Measurements from ENCODE around the gene PRDM11. TPM values are rescaled to one million over a fixed set of nuclear protein-coding genes. Genes with fewer than 3 reads are reported as not detected.

PRDM11 gene
- total RNA-seq, 1 donor from 2014 or later: 24.0 TPM

DNA sequence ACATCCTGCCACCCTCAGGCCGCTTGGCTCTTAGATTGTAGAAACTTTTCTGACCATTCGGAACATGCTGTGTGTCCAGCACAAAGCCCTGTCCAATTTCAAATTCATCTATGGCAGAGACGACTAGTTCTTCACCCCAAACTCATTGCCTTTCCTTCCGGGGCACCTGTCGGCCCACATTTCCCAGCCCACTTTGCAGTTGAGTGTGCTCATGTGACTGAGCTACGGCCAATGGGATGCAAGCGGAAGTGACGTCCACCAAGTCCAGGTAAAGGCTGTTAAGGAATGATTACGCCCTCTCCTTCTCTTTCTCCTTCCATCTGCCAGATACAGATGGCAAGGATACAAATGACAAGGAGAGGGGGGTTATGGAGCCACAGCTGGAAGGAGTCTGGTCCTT, 107.2 kb downstream of the PRDM11 start:
- peaks cover 3% of the 10 kb centered on the region for H3K27me3 Mint-ChIP-seq
- H3K36me3 Mint-ChIP-seq: no peaks in the 10 kb centered on the region
- no peak overlapping the region for H3K4me3 Mint-ChIP-seq
- no peak overlapping the region for H3K27ac Mint-ChIP-seq
- H3K9me3 Mint-ChIP-seq: no peaks in the 10 kb centered on the region
- DNase-seq (ENCODE audit: extremely low spot score, unreplicated experiment): no peak
- no peaks in the 10 kb centered on the region for H3K4me1 Mint-ChIP-seq (ENCODE audit: unreplicated experiment)
- TF ChIP-seq, protein P1, sequence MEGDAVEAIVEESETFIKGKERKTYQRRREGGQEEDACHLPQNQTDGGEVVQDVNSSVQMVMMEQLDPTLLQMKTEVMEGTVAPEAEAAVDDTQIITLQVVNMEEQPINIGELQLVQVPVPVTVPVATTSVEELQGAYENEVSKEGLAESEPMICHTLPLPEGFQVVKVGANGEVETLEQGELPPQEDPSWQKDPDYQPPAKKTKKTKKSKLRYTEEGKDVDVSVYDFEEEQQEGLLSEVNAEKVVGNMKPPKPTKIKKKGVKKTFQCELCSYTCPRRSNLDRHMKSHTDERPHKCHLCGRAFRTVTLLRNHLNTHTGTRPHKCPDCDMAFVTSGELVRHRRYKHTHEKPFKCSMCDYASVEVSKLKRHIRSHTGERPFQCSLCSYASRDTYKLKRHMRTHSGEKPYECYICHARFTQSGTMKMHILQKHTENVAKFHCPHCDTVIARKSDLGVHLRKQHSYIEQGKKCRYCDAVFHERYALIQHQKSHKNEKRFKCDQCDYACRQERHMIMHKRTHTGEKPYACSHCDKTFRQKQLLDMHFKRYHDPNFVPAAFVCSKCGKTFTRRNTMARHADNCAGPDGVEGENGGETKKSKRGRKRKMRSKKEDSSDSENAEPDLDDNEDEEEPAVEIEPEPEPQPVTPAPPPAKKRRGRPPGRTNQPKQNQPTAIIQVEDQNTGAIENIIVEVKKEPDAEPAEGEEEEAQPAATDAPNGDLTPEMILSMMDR (conservative IDR thresholded peaks at IDR 0.05): no peak

DNA sequence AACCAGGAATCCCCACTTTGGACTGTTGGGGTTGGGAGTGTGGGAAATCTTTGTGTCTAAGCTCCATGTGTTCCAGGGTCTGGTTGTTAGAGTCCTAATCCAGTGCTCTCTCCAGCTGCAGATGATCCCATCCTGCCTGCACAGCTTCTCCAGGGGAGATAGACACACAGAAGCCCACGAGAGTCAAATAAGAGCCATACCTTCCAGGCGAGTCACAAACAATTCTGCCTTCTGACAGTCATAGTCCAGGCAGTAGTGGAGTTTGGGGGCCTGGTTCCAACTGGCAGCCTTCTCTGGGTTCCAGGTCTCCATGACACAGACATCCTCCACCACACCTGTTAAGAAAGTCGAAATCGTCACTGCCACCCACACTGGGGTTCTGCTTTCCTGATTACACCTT, 107.6 kb downstream of the PRDM11 start:
- H3K4me3 Mint-ChIP-seq: no peak overlapping the region
- peaks cover 3% of the 10 kb centered on the region for H3K27me3 Mint-ChIP-seq
- TF ChIP-seq, protein P1 (conservative IDR thresholded peaks at IDR 0.05): no peak
- no peak overlapping the region for H3K27ac Mint-ChIP-seq
- H3K4me1 Mint-ChIP-seq (ENCODE audit: unreplicated experiment): no peaks in the 10 kb centered on the region
- H3K36me3 Mint-ChIP-seq: no peaks in the 10 kb centered on the region
- no peak for DNase-seq (ENCODE audit: extremely low spot score, unreplicated experiment)
- no peaks in the 10 kb centered on the region for H3K9me3 Mint-ChIP-seq

DNA sequence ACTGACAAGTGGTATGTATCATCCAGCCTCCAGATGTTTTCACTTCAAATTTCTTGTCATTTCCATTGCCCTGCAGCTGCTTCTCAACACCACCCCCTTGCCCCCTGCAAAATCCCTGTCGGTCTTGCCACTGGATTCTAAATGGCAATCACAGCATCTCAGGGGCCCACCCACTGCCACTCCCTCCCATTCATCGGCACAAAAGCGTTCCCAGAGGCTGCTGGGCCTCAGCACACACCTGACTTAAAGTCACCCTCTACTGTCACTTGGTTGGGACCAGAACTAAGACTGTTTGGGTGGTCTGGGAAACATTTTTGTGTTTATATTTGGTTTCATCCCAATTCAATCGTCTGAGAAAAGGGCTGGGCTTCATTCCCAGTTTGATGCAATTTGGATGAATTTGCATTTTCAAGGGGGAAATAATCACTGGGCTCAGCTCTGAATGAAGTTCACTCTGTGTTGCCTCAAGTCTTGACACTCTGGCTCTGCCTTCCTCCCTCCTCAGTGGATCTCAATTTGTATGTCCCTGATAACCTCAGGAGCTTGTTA, 112.6 kb downstream of the PRDM11 start:
- H3K27ac Mint-ChIP-seq: no peak overlapping the region
- no peaks in the 10 kb centered on the region for H3K9me3 Mint-ChIP-seq
- H3K4me1 Mint-ChIP-seq (ENCODE audit: unreplicated experiment): no peaks in the 10 kb centered on the region
- H3K4me3 Mint-ChIP-seq: no peak overlapping the region
- TF ChIP-seq, protein P1 (conservative IDR thresholded peaks at IDR 0.05): no peak
- H3K36me3 Mint-ChIP-seq: no peaks in the 10 kb centered on the region
- DNase-seq (ENCODE audit: extremely low spot score, unreplicated experiment): no peak
- H3K27me3 Mint-ChIP-seq: no peaks in the 10 kb centered on the region

DNA sequence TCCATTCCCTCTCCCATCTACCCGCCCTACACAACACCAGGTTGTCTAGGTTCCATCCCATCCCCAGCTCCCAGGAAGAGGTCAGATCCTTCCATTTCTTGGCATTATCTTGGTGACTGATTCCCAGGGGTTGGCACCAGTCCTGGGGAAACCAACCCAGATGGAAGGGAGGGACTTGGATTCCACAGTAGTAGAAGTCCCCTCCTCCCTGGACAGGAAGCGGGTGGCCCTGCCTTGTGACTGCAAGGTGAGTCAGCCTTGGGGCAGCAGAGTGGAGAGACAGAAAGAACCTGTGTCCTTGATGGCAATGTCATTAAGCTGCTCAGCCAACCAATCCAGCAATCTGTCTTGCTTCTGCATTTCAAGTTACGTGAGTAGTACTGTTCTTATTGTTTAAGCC, 113.2 kb downstream of the PRDM11 start:
- no peak for DNase-seq (ENCODE audit: extremely low spot score, unreplicated experiment)
- no peaks in the 10 kb centered on the region for H3K4me1 Mint-ChIP-seq (ENCODE audit: unreplicated experiment)
- H3K4me3 Mint-ChIP-seq: no peak overlapping the region
- no peaks in the 10 kb centered on the region for H3K27me3 Mint-ChIP-seq
- no peaks in the 10 kb centered on the region for H3K9me3 Mint-ChIP-seq
- H3K27ac Mint-ChIP-seq: no peak overlapping the region
- no peaks in the 10 kb centered on the region for H3K36me3 Mint-ChIP-seq
- TF ChIP-seq, protein P1 (conservative IDR thresholded peaks at IDR 0.05): no peak

DNA sequence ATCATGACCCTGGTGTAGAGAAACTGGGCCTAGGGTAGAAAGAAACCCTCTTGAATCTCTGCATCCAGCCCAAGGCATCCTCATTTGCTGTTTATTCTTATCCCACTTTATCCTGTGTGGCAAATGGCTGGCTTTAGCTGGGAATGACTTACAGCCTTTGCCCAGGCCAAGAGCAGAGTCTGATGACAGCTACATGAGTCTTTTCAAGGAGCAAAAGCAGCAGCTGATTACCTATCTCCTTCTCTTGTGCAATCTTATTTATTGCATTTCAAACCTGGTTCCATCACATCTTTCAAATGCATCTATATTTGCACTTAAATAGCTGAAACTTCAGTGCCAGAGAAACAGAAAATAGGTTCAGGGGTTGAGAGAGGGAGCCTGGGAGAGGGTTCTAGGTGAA, 113.6 kb downstream of the PRDM11 start:
- TF ChIP-seq, protein P1 (conservative IDR thresholded peaks at IDR 0.05): no peak
- no peak for DNase-seq (ENCODE audit: extremely low spot score, unreplicated experiment)
- H3K4me3 Mint-ChIP-seq: no peak overlapping the region

DNA sequence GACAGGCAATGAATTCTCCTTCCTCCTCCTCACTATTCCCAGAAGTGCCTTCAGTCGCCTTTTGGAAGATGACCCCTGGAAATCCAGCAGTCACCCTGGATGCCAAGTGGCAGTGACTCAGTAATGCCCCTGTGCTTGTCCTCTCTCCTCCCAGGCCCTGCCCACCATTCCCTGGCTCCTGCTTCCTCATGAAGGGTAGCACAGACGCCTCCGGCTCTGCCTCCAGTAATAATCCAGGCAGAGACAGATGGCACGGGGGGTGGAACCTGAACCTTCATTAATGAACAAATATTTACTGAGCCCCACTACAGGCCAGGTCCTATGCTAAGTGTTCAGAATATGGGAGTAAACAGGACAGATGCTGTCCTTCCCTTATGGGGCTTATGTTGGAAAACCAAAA, 116.5 kb downstream of the PRDM11 start:
- peaks cover 4% of the 10 kb centered on the region for H3K4me1 Mint-ChIP-seq (ENCODE audit: unreplicated experiment)

More for the DNA sequence above, 113.6 kb downstream of the PRDM11 start:
- no peaks in the 10 kb centered on the region for H3K4me1 Mint-ChIP-seq (ENCODE audit: unreplicated experiment)
- no peak overlapping the region for H3K27ac Mint-ChIP-seq
- H3K36me3 Mint-ChIP-seq: no peaks in the 10 kb centered on the region
- no peaks in the 10 kb centered on the region for H3K9me3 Mint-ChIP-seq
- no peaks in the 10 kb centered on the region for H3K27me3 Mint-ChIP-seq

More for the DNA sequence above, 116.5 kb downstream of the PRDM11 start:
- no peaks in the 10 kb centered on the region for H3K9me3 Mint-ChIP-seq
- no peak overlapping the region for H3K4me3 Mint-ChIP-seq
- no peak overlapping the region for H3K27ac Mint-ChIP-seq
- H3K36me3 Mint-ChIP-seq: no peaks in the 10 kb centered on the region
- no peak for DNase-seq (ENCODE audit: extremely low spot score, unreplicated experiment)
- TF ChIP-seq, protein P1 (conservative IDR thresholded peaks at IDR 0.05): no peak
- no peaks in the 10 kb centered on the region for H3K27me3 Mint-ChIP-seq

All from type B pancreatic cell (in vitro differentiated cells).